ENCODE data around the gene RPS3. TPM values are rescaled to one million over a fixed set of nuclear protein-coding genes. Genes with fewer than 3 reads are reported as not detected.
A peak's percentile ranks its signal among the peaks of the same experiment; 100 is the strongest.
"Not testable (repeated sequence)": the region's sequence is repeated elsewhere in the genome, so short reads cannot be mapped to it uniquely, and the experiment has no call there.

The RPS3 gene
- total RNA-seq, 1 experiment from 2014 or later = 2,875 TPM

GRCh38 chr11:75352588-75353206 is 46.6 kb upstream of the RPS3 start:
- ChIA-PET CTCF (interaction anchor here (0.9 kb wide), 1 partner anchor 12 kb away, joined by 3 read pairs; no protein-coding TSS in a partner anchor), POLR2A (ENCODE audit: low non-redundant PET) (no interaction called here)
- Histone ChIP-seq H3K4me3 (ENCODE audit: low read depth, low read length, poor library complexity, severe bottlenecking) (peak overlapping the region; percentile 62), H3K27ac (ENCODE audit: low read depth, low read length, poor library complexity, severe bottlenecking) (no peak overlapping the region), H3K36me3 (ENCODE audit: insufficient read depth, low read length, poor library complexity, severe bottlenecking) (no peaks in the 10 kb centered on the region), H3K4me1 (ENCODE audit: insufficient read depth, low read length, poor library complexity, severe bottlenecking) (peaks cover 32% of the 10 kb centered on the region), H3K27me3 (replicated peaks; ENCODE audit: insufficient read depth, low read depth, low read length, poor library complexity) (no peaks in the 10 kb centered on the region), H3K9me3 (ENCODE audit: low read depth, low read length, poor library complexity, severe bottlenecking) (no peaks in the 10 kb centered on the region)
- no peak for DNase-seq (ENCODE audit: low spot score)
- intact Hi-C loops (cut with micrococcal nuclease; ENCODE audit: unreplicated experiment) = no loop called here
- no peak for TF ChIP-seq EZH2 (IDR thresholded peaks at IDR 0.05; ENCODE audit: borderline replicate concordance, low read depth, low read length, poor library complexity, severe bottlenecking)
- TF ChIP-seq CTCF (conservative IDR thresholded peaks at IDR 0.05; ENCODE audit: low read depth, low read length) = no peak
- BruUV-seq (replicated peaks) = no TSS peak

- CTCF ChIA-PET = interaction anchor here (0.5 to 0.6 kb wide), 2 partner anchors 40 to 171 kb away, joined by 3 to 4 read pairs; partner anchors contain the start of gene GDPD5
- DNase-seq (ENCODE audit: low spot score) = no peak
- BruUV-seq (replicated peaks) = no TSS peak
These were observed 44.3 kb upstream of the RPS3 start for GRCh38 chr11:75355051-75355450.

GRCh38 chr11:75356613-75357012 is 42.7 kb upstream of the RPS3 start:
- POLR2A ChIA-PET (ENCODE audit: low non-redundant PET) = no interaction called here
- no peaks in the 10 kb centered on the region for H3K27me3 ChIP-seq (replicated peaks; ENCODE audit: insufficient read depth, low read depth, low read length, poor library complexity)
- BruUV-seq (replicated peaks) = no TSS peak
- no peak overlapping the region for H3K4me3 ChIP-seq (ENCODE audit: low read depth, low read length, poor library complexity, severe bottlenecking)
- no peaks in the 10 kb centered on the region for H3K36me3 ChIP-seq (ENCODE audit: insufficient read depth, low read length, poor library complexity, severe bottlenecking)
- no peak for TF ChIP-seq EZH2 (IDR thresholded peaks at IDR 0.05; ENCODE audit: borderline replicate concordance, low read depth, low read length, poor library complexity, severe bottlenecking)
- TF ChIP-seq CTCF (conservative IDR thresholded peaks at IDR 0.05; ENCODE audit: low read depth, low read length) = no peak
- no peak for DNase-seq (ENCODE audit: low spot score)
- H3K4me1 ChIP-seq (ENCODE audit: insufficient read depth, low read length, poor library complexity, severe bottlenecking) = peaks cover 6% of the 10 kb centered on the region
- H3K9me3 ChIP-seq (ENCODE audit: low read depth, low read length, poor library complexity, severe bottlenecking) = no peaks in the 10 kb centered on the region
- CTCF ChIA-PET = no interaction called here
- intact Hi-C loops (cut with micrococcal nuclease; ENCODE audit: unreplicated experiment) = no loop called here
- H3K27ac ChIP-seq (ENCODE audit: low read depth, low read length, poor library complexity, severe bottlenecking) = no peak overlapping the region

More at GRCh38 chr11:75355051-75355450, 44.3 kb upstream of the RPS3 start:
- intact Hi-C loops (cut with micrococcal nuclease; ENCODE audit: unreplicated experiment) = no loop called here
- POLR2A ChIA-PET (ENCODE audit: low non-redundant PET) = no interaction called here
- no peaks in the 10 kb centered on the region for H3K27me3 ChIP-seq (replicated peaks; ENCODE audit: insufficient read depth, low read depth, low read length, poor library complexity)
- TF ChIP-seq CTCF (conservative IDR thresholded peaks at IDR 0.05; ENCODE audit: low read depth, low read length) (no peak), EZH2 (IDR thresholded peaks at IDR 0.05; ENCODE audit: borderline replicate concordance, low read depth, low read length, poor library complexity, severe bottlenecking) (no peak)
- peaks cover 16% of the 10 kb centered on the region for H3K4me1 ChIP-seq (ENCODE audit: insufficient read depth, low read length, poor library complexity, severe bottlenecking)
- no peak overlapping the region for H3K4me3 ChIP-seq (ENCODE audit: low read depth, low read length, poor library complexity, severe bottlenecking)
- H3K9me3 ChIP-seq (ENCODE audit: low read depth, low read length, poor library complexity, severe bottlenecking) = no peaks in the 10 kb centered on the region
- no peaks in the 10 kb centered on the region for H3K36me3 ChIP-seq (ENCODE audit: insufficient read depth, low read length, poor library complexity, severe bottlenecking)
- no peak overlapping the region for H3K27ac ChIP-seq (ENCODE audit: low read depth, low read length, poor library complexity, severe bottlenecking)

GRCh38 chr11:75362285-75362684 is 37.0 kb upstream of the RPS3 start:
- CTCF ChIA-PET = not testable (repeated sequence)

More at GRCh38 chr11:75362285-75362684, 37.0 kb upstream of the RPS3 start:
- H3K9me3 ChIP-seq (ENCODE audit: low read depth, low read length, poor library complexity, severe bottlenecking); H3K27ac ChIP-seq (ENCODE audit: low read depth, low read length, poor library complexity, severe bottlenecking); H3K4me3 ChIP-seq (ENCODE audit: low read depth, low read length, poor library complexity, severe bottlenecking); intact Hi-C loops (cut with micrococcal nuclease; ENCODE audit: unreplicated experiment); DNase-seq (ENCODE audit: low spot score); H3K36me3 ChIP-seq (ENCODE audit: insufficient read depth, low read length, poor library complexity, severe bottlenecking); POLR2A ChIA-PET (ENCODE audit: low non-redundant PET); H3K4me1 ChIP-seq (ENCODE audit: insufficient read depth, low read length, poor library complexity, severe bottlenecking); H3K27me3 ChIP-seq (replicated peaks; ENCODE audit: insufficient read depth, low read depth, low read length, poor library complexity); BruUV-seq (replicated peaks): not testable (repeated sequence)
